Esophagus squamous epithelium (tissue), 5 donors: Measurements from ENCODE around the gene RSPH9. TPM values are rescaled to one million over a fixed set of nuclear protein-coding genes. Genes with fewer than 3 reads are reported as not detected.

Experiments
- DNase-seq: peaks from one replicate; lab custom pipeline; 2025; lab: John Stamatoyannopoulos, UW
- H3K27ac ChIP-seq, 4 donors: fragments of 200-600 bp; sonication (generic); one replicate each; pipeline ENCODE4 v1.5.1; 2016 to 2019; ENCODE audit warnings: mild to moderate bottlenecking in 1 of 4
- H3K27me3 ChIP-seq, 4 donors: fragments of 200-600 bp; sonication (generic); 1 replicate in 3 of 4; 2 replicates in 1 of 4; pipeline versions ENCODE4 v1.5.1 to v1.6.0; 2017 to 2021; ENCODE audit warnings: antibody characterized with exemption in 1 of 4
- H3K36me3 ChIP-seq, 3 donors: fragments of 200-600 bp; sonication (generic); one replicate each; pipeline ENCODE4 v1.5.1; 2016 to 2019
- H3K4me1 ChIP-seq, 3 donors: fragments of 200-600 bp; sonication (generic); one replicate each; pipeline ENCODE4 v1.5.1; 2017 to 2019
- H3K4me3 ChIP-seq, 4 donors: fragments of 200-600 bp; sonication (generic); 1 replicate in 3 of 4; 2 replicates in 1 of 4; pipeline ENCODE4 v1.5.1; 2016 to 2019; ENCODE audit warnings: mild to moderate bottlenecking in 2 of 4, moderate library complexity in 1 of 4
- H3K9me3 ChIP-seq, 3 donors: fragments of 200-600 bp; sonication (generic); one replicate each; pipeline ENCODE4 v1.5.1; 2016 to 2019
- CTCF ChIP-seq, 6 experiments: fragments of 450-650 bp in 4 of 6; fragments of 200-600 bp in 2 of 6; sonication (generic) in 2 of 6; IDR thresholded peaks; one replicate each; pipeline ENCODE4 v1.5.1; 2016 to 2019; ENCODE audit warnings: antibody characterized with exemption in 6 of 6, mild to moderate bottlenecking in 4 of 6, moderate library complexity in 4 of 6
- POLR2A ChIP-seq, 4 donors: fragments of 450-650 bp; IDR thresholded peaks; one replicate each; pipeline ENCODE4 v1.6.1; 2017; ENCODE audit warnings: antibody characterized with exemption in 4 of 4, mild to moderate bottlenecking in 4 of 4, moderate library complexity in 3 of 4
- WGBS, 2 donors: methylation state at CpG; one replicate each; pipeline ENCODE4 v1.1.5; 2018; 5-methylcytosine and 5-hydroxymethylcytosine counted together
- intact Hi-C: fragments of 100-400 bp; cut with DNase I; formaldehyde crosslinking; loops from one replicate; pipeline ENCODE4 v1.15.0; 2022
- total RNA-seq, 4 donors: library from RNA; depleted of rRNA; stranded (reverse); fragments of >200 nt; gene quantifications; one replicate each; pipeline ENCODE4 v1.1.0, GENCODE V29; 2016
- donor health status: DM: yes; HTN: yes; CAD: no.

The RSPH9 gene
- total RNA-seq, 4 donors from 2014 or later = 0.15 to 0.38 TPM; not detected in 2

GRCh38 chr6:43681303-43681702, 36.5 kb downstream of the RSPH9 start:
- DNase-seq = no peak
- Histone ChIP-seq H3K27ac (no peak overlapping the region), H3K9me3 (no peaks in the 10 kb centered on the region), H3K4me3 (no peak overlapping the region), H3K27me3 (no peaks in the 10 kb centered on the region), H3K36me3 (peaks cover 14 to 89% (median 16%) of the 10 kb centered on the region in 3 donors), H3K4me1 (peaks cover 2 to 44% (median 4%) of the 10 kb centered on the region in 3 donors)
- no peak for TF ChIP-seq POLR2A (IDR thresholded peaks at IDR 0.05)
- no peak for TF ChIP-seq CTCF (IDR thresholded peaks at IDR 0.05)
- intact Hi-C loops = no loop called here
- 85 to 94% methylated on average over 4 to 5 of the region's 5 CpGs for WGBS, 2 donors

- DNase-seq = no peak
- Histone ChIP-seq H3K36me3 (peaks cover 4 to 73% (median 10%) of the 10 kb centered on the region in 3 donors), H3K9me3 (no peaks in the 10 kb centered on the region), H3K4me1 (peaks cover 10 to 54% (median 11%) of the 10 kb centered on the region in 3 donors), H3K27ac (no peak overlapping the region), H3K27me3 (no peaks in the 10 kb centered on the region), H3K4me3 (no peak overlapping the region)
- TF ChIP-seq CTCF (IDR thresholded peaks at IDR 0.05) = no peak
- no peak for TF ChIP-seq POLR2A (IDR thresholded peaks at IDR 0.05)
- intact Hi-C loops = no loop called here
- 66 to 69% methylated on average over 8 of the region's 8 CpGs for WGBS, 2 donors
These were observed 38.0 kb downstream of the RSPH9 start for GRCh38 chr6:43682724-43683429.

GRCh38 chr6:43683708-43684455, 39.0 kb downstream of the RSPH9 start:
- peaks cover 11 to 60% (median 16%) of the 10 kb centered on the region in 3 donors for H3K4me1 ChIP-seq
- 83 to 100% methylated on average over 1 of the region's 1 CpG for WGBS, 2 donors
- DNase-seq = no peak
- peaks cover 4 to 63% (median 7%) of the 10 kb centered on the region in 3 donors for H3K36me3 ChIP-seq
- TF ChIP-seq CTCF (IDR thresholded peaks at IDR 0.05) (no peak), POLR2A (IDR thresholded peaks at IDR 0.05) (no peak)
- H3K4me3 ChIP-seq = no peak overlapping the region
- intact Hi-C loops = no loop called here
- H3K27me3 ChIP-seq = no peaks in the 10 kb centered on the region
- H3K9me3 ChIP-seq = no peaks in the 10 kb centered on the region
- no peak overlapping the region for H3K27ac ChIP-seq

GRCh38 chr6:43687079-43687436, 42.2 kb downstream of the RSPH9 start:
- Histone ChIP-seq H3K27me3 (no peaks in the 10 kb centered on the region), H3K4me3 (peak overlapping the region; percentile 72 to 86 (median 78)), H3K4me1 (peaks cover 11 to 56% (median 16%) of the 10 kb centered on the region in 3 donors), H3K36me3 (peaks cover 0 to 31% (median 0%) of the 10 kb centered on the region in 3 donors), H3K9me3 (no peaks in the 10 kb centered on the region), H3K27ac (peak overlapping the region; percentile 80 to 90 (median 86))
- no peak for TF ChIP-seq CTCF (IDR thresholded peaks at IDR 0.05)
- no peak for TF ChIP-seq POLR2A (IDR thresholded peaks at IDR 0.05)
- DNase-seq = no peak
- WGBS, 2 donors = 2 to 10% methylated on average over 9 to 10 of the region's 10 CpGs
- intact Hi-C loops = no loop called here
